Measurements from ENCODE around the gene DNMT1. TPM values are rescaled to one million over a fixed set of nuclear protein-coding genes. Genes with fewer than 3 reads are reported as not detected.
A peak's percentile ranks its signal among the peaks of the same experiment; 100 is the strongest.

The DNMT1 gene
- total RNA-seq, 1 donor from 2014 or later, result 42.3 TPM

DNA sequence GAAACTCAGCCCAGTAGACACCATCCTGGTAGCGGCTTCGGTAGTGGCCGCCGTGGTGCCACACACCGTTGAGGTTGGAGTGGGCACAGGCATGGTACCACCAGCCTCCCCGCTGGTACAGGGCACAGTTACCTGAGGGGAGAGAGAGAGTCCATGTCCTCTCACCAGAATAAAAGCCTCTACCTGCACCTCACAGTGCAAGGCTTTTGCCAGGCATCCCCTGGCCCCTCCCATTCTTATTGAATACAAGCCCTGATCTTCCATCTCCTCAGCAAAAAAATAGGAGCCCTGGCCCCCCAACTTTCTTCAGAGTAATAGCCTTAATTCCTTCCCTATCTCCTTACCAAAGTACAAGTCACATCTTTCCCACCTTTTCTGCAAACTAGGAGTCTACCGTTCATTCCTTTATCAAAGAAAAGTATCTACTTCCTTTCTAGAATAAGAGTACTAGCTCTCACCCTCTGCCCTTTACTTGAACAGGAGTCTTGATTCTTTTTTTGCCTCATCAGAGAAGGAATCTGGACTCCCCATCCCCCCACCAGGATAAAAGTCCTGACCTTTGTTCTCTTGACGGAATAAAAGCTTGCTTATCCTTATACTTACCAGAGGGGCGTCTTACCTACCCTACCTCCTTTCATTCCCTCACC, 102.0 kb downstream of the DNMT1 start:
- DNase-seq, result no peak

GRCh38 chr19:10091895-10092641, 102.7 kb downstream of the DNMT1 start:
- DNase-seq, result no peak

DNA sequence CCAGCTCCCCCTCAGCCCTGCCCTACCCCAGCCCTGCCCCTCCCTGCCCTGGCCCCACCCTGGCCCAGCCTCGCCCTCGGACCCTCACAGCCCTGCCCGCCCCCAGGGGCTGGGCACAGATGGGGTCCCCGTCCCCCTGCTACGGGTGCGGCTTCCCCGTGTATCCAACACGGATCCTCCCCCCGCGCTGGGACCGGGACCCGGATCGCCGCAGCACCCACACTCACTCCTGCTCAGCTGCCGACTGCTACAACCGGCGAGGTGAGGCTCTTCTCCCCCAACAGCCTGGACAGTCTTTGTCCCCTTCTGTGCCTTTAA, 103.4 kb downstream of the DNMT1 start:
- DNase-seq, result no peak

GRCh38 chr19:10089801-10090375, 104.9 kb downstream of the DNMT1 start:
- no peak for DNase-seq

- DNase-seq, result no peak
Observed at GRCh38 chr19:10088949-10089554, 105.7 kb downstream of the DNMT1 start.

GRCh38 chr19:10087296-10088061, 107.3 kb downstream of the DNMT1 start:
- no peak for DNase-seq

- peak; percentile 18 for DNase-seq
Observed at GRCh38 chr19:10086591-10087192, 108.1 kb downstream of the DNMT1 start.

DNA sequence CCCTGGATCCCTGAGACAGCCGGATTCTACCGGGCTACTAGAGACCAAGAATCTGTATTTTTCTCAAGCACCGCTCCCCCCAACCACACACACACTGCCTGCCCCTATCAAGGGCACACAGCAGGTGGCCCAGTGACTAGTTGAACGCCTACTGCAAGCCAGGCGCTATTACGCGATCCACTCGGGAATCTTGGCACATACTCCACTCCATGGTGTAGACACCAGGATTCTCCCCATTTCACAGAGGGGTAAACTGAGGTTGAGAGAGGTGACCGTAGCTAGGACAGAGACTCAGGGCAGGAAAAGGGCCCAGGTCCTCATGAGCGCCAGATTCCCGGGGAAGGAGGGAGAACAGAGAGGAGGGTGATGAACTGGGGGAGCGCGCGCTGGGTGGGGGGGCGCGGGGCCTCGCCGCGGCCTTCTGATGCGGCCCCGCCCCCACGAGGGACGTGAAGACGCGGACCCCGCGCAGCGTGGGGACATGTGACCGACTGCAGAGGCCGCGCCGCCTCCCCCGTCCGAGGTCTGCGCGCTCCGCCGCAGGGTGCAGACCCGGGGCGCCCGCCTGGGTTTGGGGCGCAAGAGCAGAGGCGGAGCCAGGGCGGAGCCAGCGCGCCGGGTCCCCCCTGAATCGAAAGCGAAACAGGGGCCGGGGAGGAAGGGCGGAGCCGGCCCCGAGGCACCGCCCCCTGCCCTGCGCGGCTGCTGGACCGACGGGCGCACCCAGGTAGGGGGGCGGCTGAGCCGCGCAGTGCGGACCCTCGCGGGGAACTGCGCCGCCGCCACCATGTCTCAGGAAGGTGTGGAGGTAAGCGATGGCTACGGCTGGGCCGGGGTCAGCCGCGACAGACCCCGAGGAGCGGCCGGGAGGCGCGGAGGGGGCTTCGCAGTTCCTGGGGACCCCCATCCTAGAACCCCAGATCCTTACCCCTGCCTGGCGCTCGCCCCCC, 108.8 kb downstream of the DNMT1 start, which contains the start of gene SHFL:
Gene SHFL, plus strand, starts transcription at position 677 of the 950 bp plus-strand sequence. Its CDS starts 111 bp downstream, at position 788.
- DNase-seq, result peak; percentile 78

GRCh38 chr19:10084803-10085202, 110.0 kb downstream of the DNMT1 start:
- no peak for DNase-seq

DNA sequence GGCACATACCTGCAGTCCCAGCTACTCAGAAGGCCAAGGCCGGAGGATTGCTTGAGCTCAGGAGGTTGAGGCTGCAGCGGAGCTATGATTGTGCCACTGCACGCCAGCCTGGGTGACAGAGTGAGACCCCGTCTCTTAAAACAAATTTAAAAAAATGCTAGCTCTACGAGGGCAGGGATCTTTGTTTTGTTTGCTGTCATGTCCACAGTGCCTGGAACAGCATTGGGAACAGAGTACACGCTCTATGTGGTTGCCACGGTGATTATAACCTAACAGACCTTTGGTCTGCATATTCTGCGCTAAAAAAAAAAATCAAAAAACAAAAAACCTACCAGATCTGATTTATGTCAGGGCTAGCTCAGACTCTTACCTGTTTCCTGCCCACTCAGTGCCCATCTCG, 110.8 kb downstream of the DNMT1 start:
- no peak for DNase-seq

Small RNA genes within 50 kb of the gene (small RNA-seq; reads per million reads assigned to genes)
- not detected for gene MIR4322 (ENCODE audit: low replicate concordance)
- gene SNORD105 (ENCODE audit: low replicate concordance), result 13.1 reads per million, percentile 94 among the genes with 10 or more reads in this experiment
- 1,520 reads per million, percentile 99 among the genes with 10 or more reads in this experiment for gene SNORD105B (ENCODE audit: low replicate concordance)

Other genes with a start within 250 kb of the DNMT1 start
- gene COL5A3, start 184.4 kb downstream of the DNMT1 start, total RNA-seq, result 89.1 TPM
- gene RDH8, start 181.5 kb downstream of the DNMT1 start, total RNA-seq, result not detected
- 15.7 TPM for gene SHFL, start 108.6 kb downstream of the DNMT1 start, total RNA-seq
- 7.8 TPM for gene ANGPTL6, start 92.3 kb downstream of the DNMT1 start, total RNA-seq
- gene PPAN, start 88.6 kb downstream of the DNMT1 start, total RNA-seq, result 21.7 TPM
- gene P2RY11, start 83.3 kb downstream of the DNMT1 start, total RNA-seq, result 2.1 TPM
- gene EIF3G, start 75.1 kb downstream of the DNMT1 start, total RNA-seq, result 239 TPM
- 10.8 TPM for gene S1PR2, start 36.4 kb upstream of the DNMT1 start, total RNA-seq
- 26.4 TPM for gene MRPL4, start 57.3 kb upstream of the DNMT1 start, total RNA-seq
- 16.4 TPM for gene ICAM1, start 76.2 kb upstream of the DNMT1 start, total RNA-seq
- 0.62 TPM for gene ICAM4, start 92.0 kb upstream of the DNMT1 start, total RNA-seq
- not detected for gene ICAM5, start 95.0 kb upstream of the DNMT1 start, total RNA-seq
- 1.2 TPM for gene ZGLP1, start 114.9 kb upstream of the DNMT1 start, total RNA-seq
- gene FDX2, start 121.1 kb upstream of the DNMT1 start, total RNA-seq, result 9.1 TPM
- 13.8 TPM for gene RAVER1, start 138.6 kb upstream of the DNMT1 start, total RNA-seq
- 2.7 TPM for gene ICAM3, start 144.7 kb upstream of the DNMT1 start, total RNA-seq
- 60.3 TPM for gene TYK2, start 185.6 kb upstream of the DNMT1 start, total RNA-seq
- gene CDC37, start 208.6 kb upstream of the DNMT1 start, total RNA-seq, result 138 TPM
- 4.7 TPM for gene PDE4A, start 225.6 kb upstream of the DNMT1 start, total RNA-seq

All from tongue (tissue), 3 donors.